RKO (cell line): Measurements from ENCODE around the gene JDP2.

Experiments
- DNase-seq: peaks from one replicate; pipeline ENCODE4 v3.0.0-alpha.2; 2016; ENCODE audit warnings: low spot score

JDP2 gene

GRCh38 chr14:75409316-75410205, 18.3 kb upstream of the JDP2 start:
- no peak for DNase-seq

GRCh38 chr14:75411214-75411540, 16.6 kb upstream of the JDP2 start:
- DNase-seq: no peak

- no peak for DNase-seq
Measured at GRCh38 chr14:75413013-75413412, 14.8 kb upstream of the JDP2 start.

- DNase-seq: no peak
Measured at GRCh38 chr14:75417674-75418073, 10.1 kb upstream of the JDP2 start.

- no peak for DNase-seq
Measured at GRCh38 chr14:75418850-75419768, 8.7 kb upstream of the JDP2 start.

GRCh38 chr14:75422169-75422568, 5.7 kb upstream of the JDP2 start:
- peak; percentile 97 for DNase-seq

GRCh38 chr14:75424496-75424895, 3.3 kb upstream of the JDP2 start:
- no peak for DNase-seq

- no peak for DNase-seq
Measured at GRCh38 chr14:75425446-75425845, 2.4 kb upstream of the JDP2 start.

GRCh38 chr14:75426332-75427125, 1.3 kb upstream of the JDP2 start:
- no peak for DNase-seq

- no peak for DNase-seq
Measured at GRCh38 chr14:75427126-75427481, 718 bp upstream of the JDP2 start.

GRCh38 chr14:75428230-75429104, 645 bp downstream of the JDP2 start:
- DNase-seq: peak; percentile 32

GRCh38 chr14:75429562-75429961, 1.7 kb downstream of the JDP2 start:
- no peak for DNase-seq

- no peak for DNase-seq
Measured at GRCh38 chr14:75430116-75430515, 2.3 kb downstream of the JDP2 start.

- no peak for DNase-seq
Measured at GRCh38 chr14:75430526-75430925, 2.7 kb downstream of the JDP2 start.

GRCh38 chr14:75430976-75431375, 3.2 kb downstream of the JDP2 start:
- DNase-seq: no peak

- no peak for DNase-seq
Measured at GRCh38 chr14:75431827-75432226, 4.0 kb downstream of the JDP2 start.

- no peak for DNase-seq
Measured at GRCh38 chr14:75432411-75432810, 4.6 kb downstream of the JDP2 start.

- no peak for DNase-seq
Measured at GRCh38 chr14:75433631-75434071, 5.8 kb downstream of the JDP2 start.

- DNase-seq: no peak
Measured at GRCh38 chr14:75434138-75434889, 6.5 kb downstream of the JDP2 start.

- DNase-seq: no peak
Measured at GRCh38 chr14:75434890-75435248, 7.0 kb downstream of the JDP2 start.

- no peak for DNase-seq
Measured at GRCh38 chr14:75435473-75435872, 7.7 kb downstream of the JDP2 start.
